NOMO-1 (cell line): ENCODE measurements around the gene CX3CR1.

Experiments used
- DNase-seq, 2 experiments: peaks; one replicate each; lab custom pipeline; 2025; ENCODE audit not compliant: unreplicated experiment in 2 of 2; lab: John Stamatoyannopoulos, UW

The CX3CR1 gene

DNA sequence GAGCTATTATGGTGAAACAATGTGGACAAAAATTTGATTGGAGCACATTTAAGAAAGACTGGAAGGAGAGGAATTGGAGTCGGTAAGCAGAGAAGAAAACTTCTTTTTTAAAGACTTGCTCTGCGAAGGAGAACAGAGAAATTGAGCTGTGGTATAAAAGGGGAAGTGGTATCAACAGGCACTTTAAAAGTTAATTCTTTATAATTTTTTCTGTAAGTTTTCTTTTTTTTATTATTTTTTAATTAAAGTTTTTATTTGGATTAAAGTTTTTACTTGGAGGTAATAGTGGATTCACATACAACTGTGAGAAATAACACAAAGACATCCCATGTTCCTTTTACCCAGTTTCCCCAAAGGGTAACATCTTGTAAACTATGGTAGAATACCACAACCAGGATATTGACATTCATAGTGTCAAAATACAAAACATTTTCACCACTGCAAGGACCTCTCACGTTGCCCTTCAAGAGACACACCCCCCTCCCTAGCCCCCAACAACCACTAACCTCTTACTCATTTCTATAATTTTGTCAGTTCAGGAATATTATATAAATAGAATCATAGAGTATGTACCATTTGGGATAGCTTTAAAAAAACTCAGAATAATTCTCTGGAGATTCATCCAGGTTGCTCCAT lies 53.6 kb downstream of the CX3CR1 start:
- peak; percentile 24 to 74 for DNase-seq

DNA sequence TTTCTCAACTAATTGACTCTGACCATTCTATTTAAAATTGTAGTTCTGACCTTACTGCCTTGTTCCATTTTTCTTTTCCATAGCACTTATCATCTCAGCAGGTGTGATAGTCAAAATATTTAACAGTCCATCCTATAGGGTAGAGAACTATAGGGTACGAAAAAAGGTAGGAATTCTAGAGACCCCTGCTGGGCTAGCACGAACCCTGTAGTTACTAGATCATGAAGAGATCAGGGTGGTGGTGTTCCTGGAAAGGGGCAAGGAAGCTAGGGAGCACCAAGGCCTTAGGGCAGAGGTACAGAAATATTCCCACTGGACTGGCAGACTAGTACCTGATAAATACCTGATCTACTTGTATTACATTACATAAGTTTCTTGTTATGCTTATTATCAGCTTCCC lies 55.5 kb downstream of the CX3CR1 start:
- no peak for DNase-seq

DNA sequence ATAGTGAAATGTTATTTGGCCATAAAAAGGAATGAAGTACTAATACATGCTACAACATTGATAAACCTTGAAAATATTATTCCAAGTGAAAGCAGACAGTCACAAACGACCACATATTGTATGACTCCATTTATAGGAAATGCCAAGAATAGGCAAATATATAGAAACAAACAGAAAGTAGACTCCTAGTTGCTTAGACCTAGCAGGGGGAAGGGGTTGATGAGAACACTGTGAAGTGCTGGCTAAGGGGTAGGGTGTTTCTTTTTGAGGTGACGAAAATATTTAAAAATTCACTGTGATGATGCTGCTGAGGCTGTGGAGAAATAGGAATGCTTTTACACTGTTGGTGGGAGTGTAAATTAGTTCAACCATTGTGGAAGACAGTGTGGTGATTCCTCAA lies 56.9 kb downstream of the CX3CR1 start:
- DNase-seq: no peak

DNA sequence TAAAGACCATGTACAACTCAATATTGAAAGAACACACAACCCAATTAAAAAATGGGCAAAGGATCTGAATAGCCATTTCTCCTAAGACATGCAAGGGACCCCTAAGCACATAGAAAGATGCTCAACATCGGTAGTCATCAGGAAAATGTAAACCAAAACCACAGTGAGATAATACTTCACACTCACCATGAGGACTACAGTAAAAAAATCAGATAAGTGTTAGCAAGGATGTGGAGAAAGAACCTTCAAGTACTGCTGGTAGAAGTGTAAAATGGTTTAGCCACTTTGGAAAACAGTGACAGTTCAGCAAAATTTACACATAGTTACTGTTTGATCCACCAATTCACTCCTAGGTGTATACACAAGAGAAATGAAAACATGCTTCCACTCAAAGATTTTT lies 57.4 kb downstream of the CX3CR1 start:
- DNase-seq: no peak

DNA sequence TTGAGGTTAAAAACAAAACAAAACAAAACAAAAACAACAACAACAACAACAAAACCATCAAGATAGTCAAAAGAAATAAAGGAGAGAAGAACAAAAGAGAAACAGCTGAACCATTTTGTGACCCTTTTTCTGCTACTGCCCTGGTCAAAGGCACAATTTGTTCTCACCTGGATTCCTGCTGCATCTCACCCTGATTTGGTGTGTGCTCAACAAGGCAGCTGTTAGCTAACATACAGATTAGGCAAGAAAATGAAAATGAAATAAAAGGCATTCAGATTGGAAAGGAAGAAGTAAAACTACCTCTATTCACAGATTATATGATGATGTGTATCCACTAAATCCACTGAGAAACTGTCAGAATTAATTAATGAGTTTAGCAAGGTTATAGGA lies 58.7 kb downstream of the CX3CR1 start:
- DNase-seq: no peak

DNA sequence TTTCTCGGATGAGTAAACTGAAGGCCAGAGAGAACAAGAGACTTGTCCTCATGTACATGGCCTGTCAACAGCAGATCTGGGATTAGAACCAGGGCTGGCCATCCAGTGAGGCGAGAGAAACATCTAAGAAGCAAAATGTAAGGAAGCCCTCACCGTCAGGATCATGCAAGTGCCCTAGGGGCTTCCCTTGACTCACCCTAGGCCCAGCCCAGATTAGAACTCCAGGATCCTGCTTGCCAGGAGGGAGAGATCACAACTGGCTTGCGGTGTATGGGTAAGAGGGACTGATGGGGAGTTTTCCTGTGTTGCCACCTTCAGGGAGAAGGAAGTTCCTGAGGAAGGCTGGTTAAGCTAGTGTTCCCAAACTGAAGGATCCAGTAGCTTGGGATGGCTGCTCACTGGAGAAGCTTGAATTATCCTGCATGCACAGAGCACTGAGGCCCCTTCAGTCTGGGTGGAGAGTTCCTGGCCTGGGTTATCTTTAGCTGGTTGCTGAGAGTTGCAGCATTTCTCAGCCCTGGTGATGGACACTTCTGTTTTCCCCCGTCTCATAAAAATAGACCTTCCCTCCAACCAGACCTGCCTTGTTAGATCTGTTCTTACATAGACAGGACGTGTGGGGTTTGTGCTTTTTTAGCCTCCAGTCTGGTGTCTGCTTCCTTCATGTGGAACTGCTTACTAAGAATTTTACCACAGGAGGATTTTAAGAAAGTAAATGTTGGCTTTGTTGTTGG lies 59.3 kb downstream of the CX3CR1 start:
- DNase-seq: peak; percentile 59 to 81

DNA sequence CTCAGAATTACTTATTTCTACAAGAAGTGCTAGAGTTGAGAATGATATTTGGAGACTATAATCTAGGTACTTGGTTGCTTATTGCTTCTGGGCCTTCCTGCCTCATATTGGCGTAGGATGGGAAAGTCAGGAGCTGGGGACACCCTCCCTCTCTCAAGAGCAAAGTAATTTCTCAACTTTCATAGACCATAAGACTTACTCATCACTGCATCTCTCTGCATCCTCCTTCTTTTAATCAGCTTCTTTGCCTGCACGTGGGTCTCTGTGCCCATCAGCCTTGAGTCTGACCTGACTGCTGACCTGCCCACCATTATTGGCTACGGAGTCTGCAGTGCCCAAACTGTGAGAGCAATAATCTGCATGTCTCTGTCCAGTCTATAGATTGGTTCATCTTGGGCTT lies 60.1 kb downstream of the CX3CR1 start:
- DNase-seq: no peak

DNA sequence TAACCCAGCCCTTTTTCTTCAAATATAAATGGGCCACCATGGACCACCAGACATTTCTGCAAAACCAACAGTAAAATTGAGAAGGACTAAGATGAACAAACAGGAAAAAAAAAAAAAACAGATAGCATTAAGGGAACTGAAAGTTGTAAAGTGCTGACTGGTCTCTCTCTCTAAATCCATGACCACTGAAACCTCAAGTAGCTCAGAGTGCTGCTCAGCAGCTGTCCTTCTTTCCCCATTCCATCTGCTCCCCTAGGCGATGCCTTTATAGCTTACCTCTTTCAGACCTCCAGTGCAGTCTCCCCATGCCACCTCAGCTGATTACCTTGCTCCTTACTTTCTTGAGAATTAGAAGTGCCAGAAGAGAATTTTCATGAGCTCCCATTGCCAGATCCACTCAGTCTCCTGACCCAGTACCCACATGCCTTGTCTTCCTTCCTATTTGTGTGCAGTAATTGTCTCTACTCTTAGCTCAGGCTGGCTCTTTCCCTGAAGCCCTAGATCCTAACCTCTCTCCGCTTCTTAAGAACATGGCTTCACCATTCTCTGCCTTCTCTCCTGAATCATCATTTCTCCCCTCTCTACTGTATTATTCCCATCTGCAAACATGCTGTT lies 63.6 kb downstream of the CX3CR1 start:
- peak; percentile 73 to 97 for DNase-seq

DNA sequence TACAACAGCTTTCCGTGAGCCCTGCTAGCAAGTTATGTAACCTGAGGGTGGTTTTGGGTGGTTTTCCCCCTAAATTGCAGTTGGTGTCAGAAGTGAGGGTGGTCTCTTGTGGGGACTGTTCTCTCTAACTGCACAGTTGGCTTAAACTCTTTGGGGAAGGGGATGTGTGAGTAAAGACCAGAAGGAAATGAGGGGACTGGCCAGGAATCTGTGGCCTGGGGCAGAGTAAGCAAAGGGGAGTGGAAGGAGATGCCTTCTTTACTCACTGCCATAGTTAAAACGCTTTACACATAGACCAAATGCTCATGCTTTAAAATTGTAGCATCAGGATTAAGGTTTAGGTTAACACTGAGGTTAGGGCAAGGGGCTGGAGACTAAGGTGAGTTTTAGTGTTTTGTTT lies 66.2 kb downstream of the CX3CR1 start:
- no peak for DNase-seq
